ENCODE measurements around the gene GDPD3. TPM values are rescaled to one million over a fixed set of nuclear protein-coding genes. Genes with fewer than 3 reads are reported as not detected.

The GDPD3 gene, protein sequence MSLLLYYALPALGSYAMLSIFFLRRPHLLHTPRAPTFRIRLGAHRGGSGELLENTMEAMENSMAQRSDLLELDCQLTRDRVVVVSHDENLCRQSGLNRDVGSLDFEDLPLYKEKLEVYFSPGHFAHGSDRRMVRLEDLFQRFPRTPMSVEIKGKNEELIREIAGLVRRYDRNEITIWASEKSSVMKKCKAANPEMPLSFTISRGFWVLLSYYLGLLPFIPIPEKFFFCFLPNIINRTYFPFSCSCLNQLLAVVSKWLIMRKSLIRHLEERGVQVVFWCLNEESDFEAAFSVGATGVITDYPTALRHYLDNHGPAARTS
- not detected in 2 replicates for total RNA-seq (2014; rRNA removed; shearing (Covaris generic); ENCODE audit: low replicate concordance)

DNA sequence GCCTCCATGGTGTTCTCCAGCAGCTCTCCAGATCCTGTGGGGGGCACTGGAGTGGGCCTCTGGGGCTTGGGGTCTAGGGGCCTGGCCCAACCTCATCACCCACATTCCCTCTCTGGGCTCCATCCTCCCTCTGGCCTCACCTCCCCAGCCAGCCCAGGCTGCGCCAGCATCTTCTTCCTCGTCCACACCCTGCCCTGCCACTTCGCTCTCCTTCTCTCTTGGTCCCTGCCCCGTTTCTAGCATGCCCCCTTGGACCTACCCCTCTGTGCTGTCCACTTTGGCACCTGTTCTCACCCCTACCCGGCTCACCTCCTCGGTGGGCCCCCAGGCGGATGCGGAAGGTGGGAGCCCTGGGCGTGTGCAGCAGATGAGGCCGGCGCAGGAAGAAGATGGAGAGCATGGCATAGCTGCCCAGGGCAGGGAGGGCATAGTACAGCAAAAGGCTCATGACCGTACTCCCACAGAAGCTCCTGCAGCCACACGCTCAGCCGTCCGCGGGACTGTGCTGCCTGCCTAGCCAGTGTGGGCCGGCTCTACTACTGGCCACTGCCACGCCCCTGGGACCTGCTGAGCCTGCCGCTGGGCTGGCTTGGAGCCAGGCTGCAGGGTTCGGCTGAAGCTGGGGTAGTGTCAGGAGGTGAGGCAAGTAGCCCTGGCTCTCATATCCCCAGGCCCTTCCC, at the start of gene GDPD3:
GDPD3 (minus strand) TSS at position 507 of the 680 bp plus-strand sequence; CDS start at position 448, 59 bp downstream.
- DNase-seq (ENCODE audit: low read depth) = peak; percentile 54
- in situ Hi-C loops (cut with HindIII; ENCODE audit: low pct_unique_long_range_greater_than_20kb, low sequenced_read_pairs) = no loop called here

DNA sequence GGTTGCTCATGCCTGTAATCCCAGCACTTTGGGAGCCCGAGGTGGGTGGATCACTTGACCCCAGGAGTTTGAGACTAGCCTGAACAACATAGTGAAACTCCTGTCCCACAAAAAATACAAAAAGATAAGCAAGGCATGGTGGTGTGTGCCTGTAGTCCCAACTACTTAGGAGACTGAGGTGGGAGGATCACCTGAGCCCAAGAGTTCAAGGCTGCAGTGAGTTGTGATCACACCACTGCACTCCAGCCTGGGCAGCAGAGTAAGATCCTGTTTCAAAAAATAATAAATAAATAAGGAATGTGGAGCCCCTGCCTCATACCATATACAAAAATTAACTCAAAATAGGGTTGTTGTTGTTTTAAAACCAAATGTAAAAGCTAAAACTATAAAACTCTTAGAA, 43.9 kb upstream of the GDPD3 start:
- no peak for DNase-seq (ENCODE audit: low read depth)
- in situ Hi-C loops (cut with HindIII; ENCODE audit: low pct_unique_long_range_greater_than_20kb, low sequenced_read_pairs) = no loop called here

DNA sequence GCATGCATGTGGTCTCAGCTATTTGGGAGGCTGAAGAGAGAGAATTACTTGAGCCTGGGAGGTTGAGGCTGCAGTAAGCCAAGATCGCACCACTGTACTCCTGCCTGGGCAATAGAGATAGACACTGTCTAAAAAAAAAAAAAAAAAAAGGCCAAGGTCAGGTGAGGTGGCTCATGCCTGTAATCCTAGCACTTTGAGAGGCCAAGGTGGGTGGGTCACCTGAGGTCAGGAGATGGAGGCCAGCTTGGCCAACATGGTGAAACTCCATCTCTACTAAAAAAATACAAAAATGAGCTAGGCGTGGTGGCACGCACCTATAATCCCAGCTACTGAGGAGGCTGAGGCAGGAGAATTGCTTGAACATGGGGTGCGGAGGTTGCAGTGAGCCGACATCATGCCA, 41.9 kb upstream of the GDPD3 start:
- in situ Hi-C loops (cut with HindIII; ENCODE audit: low pct_unique_long_range_greater_than_20kb, low sequenced_read_pairs) = no loop called here

DNA sequence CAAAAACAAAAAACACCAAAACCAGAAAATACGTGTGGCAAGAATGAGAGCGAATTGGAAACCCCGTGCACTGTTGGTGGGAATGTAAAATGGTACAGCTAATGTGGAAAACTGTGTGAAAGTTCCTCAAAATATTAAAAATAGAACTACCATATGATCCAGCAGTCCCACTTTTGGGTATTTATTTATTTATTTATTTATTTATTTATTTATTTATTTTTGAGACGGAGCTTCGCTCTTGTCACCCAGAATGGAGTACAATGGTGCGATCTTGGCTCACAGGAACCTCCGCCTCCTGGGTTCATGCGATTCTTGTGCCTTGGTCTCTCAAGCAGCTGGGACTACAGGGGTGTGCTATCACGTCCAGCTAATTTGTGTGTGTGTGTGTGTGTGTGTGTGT, 39.2 kb upstream of the GDPD3 start:
- DNase-seq (ENCODE audit: low read depth) = no peak
- in situ Hi-C loops (cut with HindIII; ENCODE audit: low pct_unique_long_range_greater_than_20kb, low sequenced_read_pairs) = no loop called here

More for the DNA sequence above, 41.9 kb upstream of the GDPD3 start:
- no peak for DNase-seq (ENCODE audit: low read depth)

DNA sequence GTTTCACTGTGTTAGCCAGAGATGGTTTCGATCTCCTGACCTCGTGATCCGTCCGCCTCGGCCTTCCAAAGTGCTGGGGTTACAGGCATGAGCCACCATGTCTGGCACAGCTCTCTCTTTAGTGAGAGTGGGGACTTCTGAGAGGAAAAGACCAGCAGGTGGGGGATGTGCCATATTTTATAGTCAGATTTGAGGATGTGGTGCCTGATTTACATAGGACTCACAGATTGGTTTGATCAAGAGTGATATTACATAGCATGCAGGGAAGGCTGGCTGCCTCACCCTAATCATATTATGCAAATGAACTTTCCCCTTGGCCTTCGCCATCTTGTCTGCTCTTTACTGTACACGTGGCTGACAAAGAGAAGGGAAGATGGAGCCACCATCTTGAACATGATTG, 37.8 kb upstream of the GDPD3 start:
- in situ Hi-C loops (cut with HindIII; ENCODE audit: low pct_unique_long_range_greater_than_20kb, low sequenced_read_pairs) = no loop called here
- DNase-seq (ENCODE audit: low read depth) = no peak

DNA sequence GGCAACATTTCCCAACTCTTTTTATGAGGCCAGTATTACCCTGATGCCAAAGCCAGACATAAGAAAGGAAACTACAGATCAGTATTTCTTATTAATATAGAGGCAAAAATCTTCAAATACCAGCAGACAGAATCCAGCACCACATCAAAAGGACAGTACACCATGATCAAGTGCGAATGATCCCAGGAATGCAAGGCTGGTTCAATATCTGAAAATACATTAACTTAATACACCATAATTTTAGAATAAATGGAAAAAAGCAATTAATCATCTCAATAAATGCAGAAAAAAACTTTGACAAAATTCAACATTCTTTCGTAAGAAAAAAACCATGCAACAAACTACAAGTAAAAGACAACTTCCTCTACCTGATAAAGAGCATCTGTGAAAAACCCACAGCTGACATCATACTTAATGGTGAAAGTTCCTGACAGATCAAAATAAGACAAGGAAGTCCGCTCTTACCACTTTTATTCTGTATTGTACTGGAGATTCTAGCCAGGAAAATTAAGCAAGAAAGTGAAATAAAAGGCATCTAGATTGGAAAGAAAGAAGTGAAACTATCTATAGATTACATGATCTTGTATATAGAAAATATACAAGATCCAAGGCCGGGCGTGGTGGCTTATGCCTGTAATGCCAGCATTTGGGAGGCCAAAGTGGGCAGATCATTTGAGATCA, 36.1 kb upstream of the GDPD3 start:
- no peak for DNase-seq (ENCODE audit: low read depth)
- in situ Hi-C loops (cut with HindIII; ENCODE audit: low pct_unique_long_range_greater_than_20kb, low sequenced_read_pairs) = no loop called here

DNA sequence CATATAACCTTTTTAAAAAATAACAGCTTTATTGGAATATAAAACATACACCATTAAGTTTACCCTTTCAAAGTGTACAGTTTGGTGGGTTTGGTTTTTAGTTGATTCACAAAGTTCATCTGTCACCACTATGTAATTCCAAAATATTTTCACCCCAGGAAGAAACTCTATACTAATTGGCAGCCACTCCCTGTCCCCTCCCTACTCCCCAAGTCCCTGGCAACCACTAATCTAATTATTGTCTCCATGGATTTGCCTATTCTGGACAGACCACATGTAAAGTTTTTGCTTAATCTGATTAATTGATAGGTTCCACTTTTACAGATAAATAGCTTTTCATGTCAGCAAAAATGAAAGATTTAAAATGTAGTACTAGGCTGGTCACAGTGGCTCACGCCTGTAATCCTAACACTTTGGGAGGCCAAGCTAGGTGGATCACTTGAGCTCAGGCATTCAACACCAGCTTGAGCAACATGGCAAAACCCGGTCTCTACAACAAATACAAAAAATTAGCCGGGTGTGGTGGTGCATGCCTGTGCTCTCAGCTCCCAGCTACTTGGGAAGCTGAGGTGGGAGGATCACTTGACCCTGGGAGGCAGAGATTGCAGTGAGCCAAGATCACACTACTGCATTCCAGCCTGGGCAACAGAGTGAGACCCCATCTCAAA, 34.6 kb upstream of the GDPD3 start:
- DNase-seq (ENCODE audit: low read depth) = no peak
- in situ Hi-C loops (cut with HindIII; ENCODE audit: low pct_unique_long_range_greater_than_20kb, low sequenced_read_pairs) = no loop called here

DNA sequence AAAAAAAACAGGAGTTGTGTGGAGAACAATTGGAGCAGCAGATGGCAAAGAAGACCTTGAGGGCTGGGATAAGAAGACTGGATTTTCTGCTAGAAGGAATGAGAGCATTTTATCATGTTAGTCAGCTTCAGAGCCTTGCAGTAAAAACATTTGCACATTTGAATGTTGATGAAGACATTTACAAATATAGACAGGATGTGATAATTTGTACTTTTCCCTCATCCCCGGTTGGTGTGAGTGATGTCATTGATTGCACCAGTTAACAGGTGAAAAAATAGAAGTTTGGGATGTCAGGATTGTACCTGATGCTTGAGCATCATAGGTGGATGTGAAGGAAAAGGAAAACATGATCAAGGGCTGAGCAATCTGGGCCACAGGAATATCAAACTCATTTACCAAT, 32.3 kb upstream of the GDPD3 start:
- in situ Hi-C loops (cut with HindIII; ENCODE audit: low pct_unique_long_range_greater_than_20kb, low sequenced_read_pairs) = no loop called here

DNA sequence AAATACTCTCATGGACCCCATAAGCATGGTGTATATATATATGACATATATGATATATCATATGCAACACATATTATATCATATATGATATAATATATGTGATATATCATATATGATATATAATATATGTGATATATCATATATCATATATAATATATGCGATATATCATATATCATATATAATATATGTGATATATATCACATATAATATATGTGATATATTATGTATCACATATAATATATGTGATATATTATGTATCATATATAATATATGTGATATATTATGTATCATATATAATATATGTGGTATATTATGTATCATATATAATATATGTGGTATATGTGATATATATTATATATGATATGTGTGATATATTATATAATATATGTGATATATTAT, 31.6 kb upstream of the GDPD3 start:
- DNase-seq (ENCODE audit: low read depth) = no peak
- in situ Hi-C loops (cut with HindIII; ENCODE audit: low pct_unique_long_range_greater_than_20kb, low sequenced_read_pairs) = no loop called here

More for the DNA sequence above, 32.3 kb upstream of the GDPD3 start:
- no peak for DNase-seq (ENCODE audit: low read depth)

DNA sequence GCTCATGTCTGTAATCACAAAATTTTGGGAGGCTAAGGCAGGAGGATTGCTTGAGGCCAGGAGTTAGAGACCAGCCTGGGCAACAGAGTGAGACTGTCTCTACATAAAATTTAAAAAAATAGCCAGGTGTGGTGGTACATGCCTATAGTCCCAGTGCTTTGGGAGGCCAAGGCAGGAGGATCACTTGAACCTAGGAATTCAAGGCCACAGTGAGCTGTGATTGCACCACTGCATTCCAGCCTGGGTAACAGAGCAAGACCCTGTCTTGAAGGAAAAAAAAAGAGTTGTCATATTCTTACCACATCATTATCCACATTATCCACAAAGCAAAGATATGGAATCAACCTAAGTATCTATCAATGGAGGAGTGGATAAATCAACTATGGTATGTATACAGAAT, 30.7 kb upstream of the GDPD3 start:
- in situ Hi-C loops (cut with HindIII; ENCODE audit: low pct_unique_long_range_greater_than_20kb, low sequenced_read_pairs) = no loop called here
- no peak for DNase-seq (ENCODE audit: low read depth)

DNA sequence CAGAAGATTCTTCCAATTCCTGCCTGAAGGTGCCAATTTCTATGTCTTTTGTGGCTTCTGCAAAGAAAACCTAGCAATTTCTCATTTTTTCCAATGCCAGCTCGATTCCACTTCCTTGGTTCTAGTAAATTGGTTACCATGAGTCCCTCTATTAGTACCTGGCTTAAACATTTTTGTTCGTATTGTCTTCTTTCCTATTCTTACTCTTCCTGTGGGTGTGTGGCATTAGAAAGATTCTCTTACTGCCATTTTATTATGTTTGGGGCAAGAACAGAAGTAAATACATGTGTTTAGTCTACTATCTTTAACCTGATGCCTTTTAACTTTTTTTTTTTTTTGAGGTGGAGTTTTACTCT, 30.0 kb upstream of the GDPD3 start:
- DNase-seq (ENCODE audit: low read depth) = no peak
- in situ Hi-C loops (cut with HindIII; ENCODE audit: low pct_unique_long_range_greater_than_20kb, low sequenced_read_pairs) = no loop called here

DNA sequence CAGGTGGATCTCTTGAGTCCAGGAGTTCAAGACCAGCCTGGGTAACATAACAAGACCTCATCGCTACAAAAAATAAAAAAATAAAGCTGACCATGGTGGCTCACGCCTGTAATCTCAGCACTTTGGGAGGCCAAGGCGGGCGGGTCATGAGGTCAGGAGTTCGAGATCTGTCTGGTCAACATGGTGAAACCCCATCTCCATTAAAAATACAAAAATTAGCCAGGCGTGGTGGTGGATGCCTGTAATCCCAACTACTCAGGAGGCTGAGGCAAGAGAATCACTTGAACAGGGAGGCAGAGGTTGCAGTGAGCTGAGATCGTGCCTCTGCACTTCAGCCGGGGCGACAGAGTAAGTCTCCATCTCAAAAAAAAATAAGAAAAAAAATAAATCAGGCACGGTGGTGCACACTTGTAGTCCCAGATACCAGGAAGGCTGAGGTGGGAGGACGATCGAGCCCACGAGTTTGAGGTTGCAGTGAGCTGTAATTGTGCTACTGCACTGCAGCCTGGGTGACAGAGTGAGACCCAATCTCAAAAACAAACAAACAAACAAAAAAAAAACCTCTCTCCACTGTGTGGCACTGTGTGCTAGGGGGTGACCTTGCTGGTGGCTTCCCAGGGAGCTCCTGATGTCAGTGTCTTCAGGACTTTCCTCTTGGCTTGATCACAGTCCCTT, 29.5 kb upstream of the GDPD3 start:
- DNase-seq (ENCODE audit: low read depth) = peak; percentile 22
- in situ Hi-C loops (cut with HindIII; ENCODE audit: low pct_unique_long_range_greater_than_20kb, low sequenced_read_pairs) = no loop called here

DNA sequence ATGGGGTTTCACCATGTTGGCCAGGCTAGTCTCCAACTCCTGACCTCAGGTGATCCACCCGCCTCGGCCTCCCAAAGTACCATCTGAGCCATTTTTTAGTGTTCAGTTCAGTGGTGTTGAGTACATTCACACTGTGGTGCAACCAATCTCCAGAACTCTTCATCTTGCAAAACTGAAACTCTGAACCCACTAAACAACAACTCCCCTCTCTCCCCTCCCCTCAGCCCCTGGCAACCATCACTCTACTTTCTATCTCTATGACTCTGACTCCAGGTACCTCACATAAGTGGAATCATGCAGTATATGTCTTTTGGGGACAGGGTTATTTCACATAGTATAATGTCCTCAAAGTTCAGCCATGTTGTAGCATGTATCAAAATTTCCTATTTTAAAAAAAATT, 28.4 kb upstream of the GDPD3 start:
- in situ Hi-C loops (cut with HindIII; ENCODE audit: low pct_unique_long_range_greater_than_20kb, low sequenced_read_pairs) = no loop called here

DNA sequence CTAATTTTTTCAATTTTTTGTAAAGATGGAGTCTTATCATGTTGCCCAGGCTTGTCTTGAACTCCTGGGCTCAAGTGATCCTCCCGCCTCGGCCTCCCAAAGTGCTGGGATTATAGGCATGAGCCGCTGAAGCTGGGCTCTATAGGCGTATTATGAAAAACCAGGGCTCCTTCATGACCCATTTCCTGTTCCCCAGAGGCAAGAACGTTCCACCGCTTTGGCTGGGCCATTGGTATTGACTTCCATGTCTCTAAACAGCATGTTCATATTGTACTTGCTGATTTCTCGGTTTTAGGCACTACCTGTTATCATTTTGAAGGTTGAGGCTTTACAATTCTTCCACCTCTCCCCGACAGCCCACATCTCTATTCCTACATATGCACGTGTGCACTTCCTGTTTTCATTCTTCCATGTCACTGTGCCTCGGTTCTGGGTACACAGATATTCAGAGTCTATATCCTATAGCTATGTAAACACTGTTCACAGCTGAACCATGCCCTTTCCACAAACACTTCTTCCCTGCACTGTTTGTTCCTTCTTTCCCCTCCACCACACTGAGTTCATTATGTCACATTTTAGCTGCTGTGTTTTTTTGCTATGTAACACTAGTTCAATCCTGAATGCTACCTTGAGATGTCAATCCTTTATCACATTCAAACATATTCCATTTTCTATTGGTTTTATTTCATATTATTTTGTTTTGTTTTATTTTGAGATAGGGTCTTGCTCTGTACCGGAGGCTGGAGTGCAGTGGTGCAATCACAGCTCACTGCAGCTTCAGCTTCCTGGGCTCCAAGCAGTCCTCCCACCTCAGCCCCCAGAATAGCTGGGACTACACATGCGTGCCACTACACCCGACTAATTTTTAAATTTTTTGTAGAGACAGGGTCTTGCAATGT, 26.5 kb upstream of the GDPD3 start:
- DNase-seq (ENCODE audit: low read depth) = no peak
- in situ Hi-C loops (cut with HindIII; ENCODE audit: low pct_unique_long_range_greater_than_20kb, low sequenced_read_pairs) = no loop called here

More for the DNA sequence above, 28.4 kb upstream of the GDPD3 start:
- no peak for DNase-seq (ENCODE audit: low read depth)

DNA sequence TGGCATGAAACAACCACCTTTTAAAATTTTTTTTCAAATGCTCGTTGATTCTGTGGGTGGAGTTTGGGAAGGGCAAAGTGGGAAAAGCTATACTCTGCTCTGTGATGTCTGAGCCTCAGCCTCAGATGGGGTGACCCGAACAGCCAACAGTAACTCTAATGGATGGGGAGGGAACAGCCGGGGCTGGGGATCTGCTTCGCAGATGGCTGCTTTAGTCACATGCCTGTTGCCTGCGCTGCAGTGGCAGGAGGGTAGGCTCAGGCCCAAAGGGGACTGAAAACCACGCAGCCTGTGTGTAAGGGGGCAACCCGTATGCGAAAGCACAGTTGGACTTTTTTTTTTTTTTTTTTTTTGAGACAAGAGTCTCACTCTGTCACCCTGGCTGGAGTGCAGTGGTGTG, 24.6 kb upstream of the GDPD3 start:
- in situ Hi-C loops (cut with HindIII; ENCODE audit: low pct_unique_long_range_greater_than_20kb, low sequenced_read_pairs) = no loop called here
- DNase-seq (ENCODE audit: low read depth) = no peak

DNA sequence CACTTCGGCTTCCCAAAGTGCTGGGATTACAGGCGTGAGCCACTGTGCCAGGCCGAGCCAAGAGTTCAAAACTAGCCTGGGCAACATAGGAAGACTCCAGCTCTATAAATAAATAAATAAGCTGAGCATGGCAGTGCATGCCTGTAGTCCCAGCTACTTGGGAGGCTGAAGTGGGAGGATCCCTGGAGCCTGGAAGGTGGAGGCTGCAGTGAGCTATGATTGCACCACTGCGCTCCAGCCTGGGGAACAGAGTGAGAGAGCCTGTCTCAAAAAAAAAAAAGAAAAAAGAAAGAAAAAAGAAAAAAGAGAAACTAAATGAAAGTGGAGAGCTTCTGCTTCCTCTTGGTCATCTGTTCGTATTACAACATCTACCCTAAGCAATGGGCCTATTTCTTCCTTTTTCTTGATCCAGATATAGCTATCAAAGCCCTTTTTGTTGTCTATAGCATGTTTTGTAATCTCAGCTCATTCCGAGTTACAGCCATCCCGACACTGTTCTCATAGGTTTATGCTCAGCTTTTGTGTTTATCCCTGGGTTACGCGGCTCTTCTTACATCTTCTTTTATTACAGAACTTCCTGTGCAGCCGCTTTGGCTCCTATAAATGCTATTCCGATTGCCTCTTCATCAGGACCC, 23.8 kb upstream of the GDPD3 start:
- DNase-seq (ENCODE audit: low read depth) = no peak
- in situ Hi-C loops (cut with HindIII; ENCODE audit: low pct_unique_long_range_greater_than_20kb, low sequenced_read_pairs) = no loop called here

DNA sequence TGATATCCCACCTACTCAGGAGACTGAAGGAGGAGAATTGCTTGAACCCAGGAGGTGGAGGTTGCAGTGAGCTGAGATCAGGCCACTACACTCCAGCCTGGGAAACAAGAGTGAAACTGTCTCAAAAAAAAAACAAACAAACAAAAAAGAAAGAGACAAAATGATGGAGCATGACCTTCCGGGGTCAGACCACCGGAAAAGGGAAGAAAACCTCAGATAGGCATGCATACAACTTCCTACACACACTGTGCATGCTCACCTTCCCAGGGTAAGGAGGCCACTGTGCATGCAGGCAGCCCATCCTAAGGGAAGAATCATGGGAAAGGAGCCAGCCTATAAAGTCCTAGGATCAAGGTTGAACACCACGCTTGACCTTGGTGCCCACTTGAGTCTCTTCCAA, 19.3 kb upstream of the GDPD3 start:
- in situ Hi-C loops (cut with HindIII; ENCODE audit: low pct_unique_long_range_greater_than_20kb, low sequenced_read_pairs) = no loop called here
- no peak for DNase-seq (ENCODE audit: low read depth)
